ENCODE measurements around the gene TMIE. TPM values are rescaled to one million over a fixed set of nuclear protein-coding genes. Genes with fewer than 3 reads are reported as not detected.
"Not testable (repeated sequence)": the region's sequence is repeated elsewhere in the genome, so short reads cannot be mapped to it uniquely, and the experiment has no call there.

Gene TMIE
- total RNA-seq, 1 experiment from 2014 or later = not detected

DNA sequence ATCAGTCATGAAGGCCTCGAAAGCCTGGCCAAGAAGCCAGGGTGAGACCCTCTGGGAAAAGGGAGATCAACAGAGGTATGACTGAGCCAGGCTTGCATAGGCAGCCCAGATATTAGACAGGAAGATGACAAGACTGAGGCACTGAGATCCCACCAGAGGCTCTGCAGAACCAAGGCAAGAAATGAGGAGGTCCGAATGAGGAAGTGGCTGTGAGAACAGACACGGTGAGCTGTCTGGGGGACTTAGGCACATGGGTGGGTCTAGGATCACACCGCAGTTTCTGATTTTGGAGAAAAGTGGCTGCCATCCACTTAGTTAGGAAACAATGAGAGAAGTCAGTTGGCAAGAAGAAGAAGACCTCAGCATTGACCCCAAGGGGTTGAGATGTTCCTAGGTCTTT lies 47.9 kb downstream of the TMIE start:
- Mint-ChIP-seq H3K27me3 (ENCODE audit: insufficient read depth, unreplicated experiment) (no peaks in the 10 kb centered on the region), H3K9me3 (ENCODE audit: unreplicated experiment) (no peaks in the 10 kb centered on the region), H3K27ac (ENCODE audit: unreplicated experiment) (no peak overlapping the region), H3K4me1 (ENCODE audit: low read depth, unreplicated experiment) (no peaks in the 10 kb centered on the region), H3K36me3 (ENCODE audit: insufficient read depth, unreplicated experiment) (peaks cover 6% of the 10 kb centered on the region), H3K4me3 (ENCODE audit: unreplicated experiment) (no peak overlapping the region)
- ChIA-PET POLR2A (no interaction called here), CTCF (no interaction called here)
- intact Hi-C loops (cut with micrococcal nuclease; ENCODE audit: unreplicated experiment) = no loop called here
- BruUV-seq (replicated peaks) = no TSS peak
- Histone ChIP-seq H3K36me3 (ENCODE audit: control insufficient read depth, insufficient read depth, low read length) (no peaks in the 10 kb centered on the region), H3K4me3 (ENCODE audit: low read depth, low read length) (no peak overlapping the region), H3K4me1 (no peaks in the 10 kb centered on the region), H3K27me3 (replicated peaks; ENCODE audit: control insufficient read depth, insufficient read depth, low read length) (no peaks in the 10 kb centered on the region), H3K9me3 (no peaks in the 10 kb centered on the region)
- no peak for DNase-seq
- TF ChIP-seq, protein P1, sequence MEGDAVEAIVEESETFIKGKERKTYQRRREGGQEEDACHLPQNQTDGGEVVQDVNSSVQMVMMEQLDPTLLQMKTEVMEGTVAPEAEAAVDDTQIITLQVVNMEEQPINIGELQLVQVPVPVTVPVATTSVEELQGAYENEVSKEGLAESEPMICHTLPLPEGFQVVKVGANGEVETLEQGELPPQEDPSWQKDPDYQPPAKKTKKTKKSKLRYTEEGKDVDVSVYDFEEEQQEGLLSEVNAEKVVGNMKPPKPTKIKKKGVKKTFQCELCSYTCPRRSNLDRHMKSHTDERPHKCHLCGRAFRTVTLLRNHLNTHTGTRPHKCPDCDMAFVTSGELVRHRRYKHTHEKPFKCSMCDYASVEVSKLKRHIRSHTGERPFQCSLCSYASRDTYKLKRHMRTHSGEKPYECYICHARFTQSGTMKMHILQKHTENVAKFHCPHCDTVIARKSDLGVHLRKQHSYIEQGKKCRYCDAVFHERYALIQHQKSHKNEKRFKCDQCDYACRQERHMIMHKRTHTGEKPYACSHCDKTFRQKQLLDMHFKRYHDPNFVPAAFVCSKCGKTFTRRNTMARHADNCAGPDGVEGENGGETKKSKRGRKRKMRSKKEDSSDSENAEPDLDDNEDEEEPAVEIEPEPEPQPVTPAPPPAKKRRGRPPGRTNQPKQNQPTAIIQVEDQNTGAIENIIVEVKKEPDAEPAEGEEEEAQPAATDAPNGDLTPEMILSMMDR (IDR thresholded peaks at IDR 0.05; ENCODE audit: insufficient read depth in 1 of 2, low read depth in 1 of 2, low read length in 1 of 2, severe bottlenecking in 1 of 2, unreplicated experiment in 1 of 2) = no peak

GRCh38 chr3:46750555-46751038 lies 49.4 kb downstream of the TMIE start:
- no peak overlapping the region for H3K4me3 Mint-ChIP-seq (ENCODE audit: unreplicated experiment)
- Histone ChIP-seq H3K27me3 (replicated peaks; ENCODE audit: control insufficient read depth, insufficient read depth, low read length) (no peaks in the 10 kb centered on the region), H3K36me3 (ENCODE audit: control insufficient read depth, insufficient read depth, low read length) (no peaks in the 10 kb centered on the region), H3K4me3 (ENCODE audit: low read depth, low read length) (no peak overlapping the region), H3K9me3 (no peaks in the 10 kb centered on the region), H3K4me1 (no peaks in the 10 kb centered on the region)
- H3K4me1 Mint-ChIP-seq (ENCODE audit: low read depth, unreplicated experiment) = no peaks in the 10 kb centered on the region
- DNase-seq = no peak
- H3K9me3 Mint-ChIP-seq (ENCODE audit: unreplicated experiment) = no peaks in the 10 kb centered on the region
- ChIA-PET CTCF (no interaction called here), POLR2A (no interaction called here)
- H3K36me3 Mint-ChIP-seq (ENCODE audit: insufficient read depth, unreplicated experiment) = peaks cover 6% of the 10 kb centered on the region
- intact Hi-C loops (cut with micrococcal nuclease; ENCODE audit: unreplicated experiment) = no loop called here
- TF ChIP-seq, protein P1 (IDR thresholded peaks at IDR 0.05; ENCODE audit: insufficient read depth in 1 of 2, low read depth in 1 of 2, low read length in 1 of 2, severe bottlenecking in 1 of 2, unreplicated experiment in 1 of 2) = no peak
- no TSS peak for BruUV-seq (replicated peaks)
- no peak overlapping the region for H3K27ac Mint-ChIP-seq (ENCODE audit: unreplicated experiment)
- H3K27me3 Mint-ChIP-seq (ENCODE audit: insufficient read depth, unreplicated experiment) = no peaks in the 10 kb centered on the region

GRCh38 chr3:46753127-46753526 lies 51.9 kb downstream of the TMIE start:
- POLR2A ChIA-PET; H3K4me3 ChIP-seq (ENCODE audit: low read depth, low read length); H3K27ac Mint-ChIP-seq (ENCODE audit: unreplicated experiment); H3K4me3 Mint-ChIP-seq (ENCODE audit: unreplicated experiment); DNase-seq; H3K9me3 Mint-ChIP-seq (ENCODE audit: unreplicated experiment); BruUV-seq (replicated peaks); H3K9me3 ChIP-seq; intact Hi-C loops (cut with micrococcal nuclease; ENCODE audit: unreplicated experiment); H3K27me3 ChIP-seq (replicated peaks; ENCODE audit: control insufficient read depth, insufficient read depth, low read length); H3K36me3 ChIP-seq (ENCODE audit: control insufficient read depth, insufficient read depth, low read length); H3K27me3 Mint-ChIP-seq (ENCODE audit: insufficient read depth, unreplicated experiment); H3K4me1 ChIP-seq; H3K4me1 Mint-ChIP-seq (ENCODE audit: low read depth, unreplicated experiment); CTCF ChIA-PET; H3K36me3 Mint-ChIP-seq (ENCODE audit: insufficient read depth, unreplicated experiment): not testable (repeated sequence)

- Histone ChIP-seq H3K27me3 (replicated peaks; ENCODE audit: control insufficient read depth, insufficient read depth, low read length) (no peaks in the 10 kb centered on the region), H3K4me1 (no peaks in the 10 kb centered on the region), H3K36me3 (ENCODE audit: control insufficient read depth, insufficient read depth, low read length) (no peaks in the 10 kb centered on the region), H3K9me3 (no peaks in the 10 kb centered on the region), H3K4me3 (ENCODE audit: low read depth, low read length) (no peak overlapping the region)
- DNase-seq = no peak
- no TSS peak for BruUV-seq (replicated peaks)
- no peak overlapping the region for H3K4me3 Mint-ChIP-seq (ENCODE audit: unreplicated experiment)
- CTCF ChIA-PET = no interaction called here
- H3K4me1 Mint-ChIP-seq (ENCODE audit: low read depth, unreplicated experiment) = no peaks in the 10 kb centered on the region
- no peaks in the 10 kb centered on the region for H3K27me3 Mint-ChIP-seq (ENCODE audit: insufficient read depth, unreplicated experiment)
- no peaks in the 10 kb centered on the region for H3K36me3 Mint-ChIP-seq (ENCODE audit: insufficient read depth, unreplicated experiment)
- H3K27ac Mint-ChIP-seq (ENCODE audit: unreplicated experiment) = no peak overlapping the region
- H3K9me3 Mint-ChIP-seq (ENCODE audit: unreplicated experiment) = no peaks in the 10 kb centered on the region
- intact Hi-C loops (cut with micrococcal nuclease; ENCODE audit: unreplicated experiment) = no loop called here
- TF ChIP-seq, protein P1 (IDR thresholded peaks at IDR 0.05; ENCODE audit: insufficient read depth in 1 of 2, low read depth in 1 of 2, low read length in 1 of 2, severe bottlenecking in 1 of 2, unreplicated experiment in 1 of 2) = no peak
- POLR2A ChIA-PET = no interaction called here
Measured at GRCh38 chr3:46755646-46756045, 54.5 kb downstream of the TMIE start.

All from Caco-2 (cell line).